Coronary artery (tissue), 2 donors: Measurements from ENCODE around the gene OXER1.

Experiments used
- DNase-seq: peaks from one replicate; pipeline ENCODE4 v3.0.0-alpha.2; 2017; ENCODE audit warnings: low spot score
- H3K27ac ChIP-seq, 2 donors: fragments of 200-600 bp; sonication (generic); one replicate each; pipeline ENCODE4 v1.5.1; 2016 to 2019
- H3K4me3 ChIP-seq: fragments of 200-600 bp; sonication (generic); 2 replicates; pipeline ENCODE4 v1.5.1; 2016; ENCODE audit warnings: mild to moderate bottlenecking, moderate library complexity
- CTCF ChIP-seq: fragments of 200-600 bp; sonication (generic); IDR thresholded peaks from one replicate; pipeline ENCODE4 v1.5.1; 2019; ENCODE audit warnings: antibody characterized with exemption

OXER1 gene

GRCh38 chr2:42764096-42764495 is at the start of gene OXER1:
OXER1 (minus strand) TSS chr2:42764135; CDS start chr2:42764062, 73 bp downstream.
- DNase-seq = no peak
- no peak for TF ChIP-seq CTCF
- no peak within 1 kb of the TSS for H3K4me3 ChIP-seq
- no peak within 1 kb of the TSS for H3K27ac ChIP-seq

DNA sequence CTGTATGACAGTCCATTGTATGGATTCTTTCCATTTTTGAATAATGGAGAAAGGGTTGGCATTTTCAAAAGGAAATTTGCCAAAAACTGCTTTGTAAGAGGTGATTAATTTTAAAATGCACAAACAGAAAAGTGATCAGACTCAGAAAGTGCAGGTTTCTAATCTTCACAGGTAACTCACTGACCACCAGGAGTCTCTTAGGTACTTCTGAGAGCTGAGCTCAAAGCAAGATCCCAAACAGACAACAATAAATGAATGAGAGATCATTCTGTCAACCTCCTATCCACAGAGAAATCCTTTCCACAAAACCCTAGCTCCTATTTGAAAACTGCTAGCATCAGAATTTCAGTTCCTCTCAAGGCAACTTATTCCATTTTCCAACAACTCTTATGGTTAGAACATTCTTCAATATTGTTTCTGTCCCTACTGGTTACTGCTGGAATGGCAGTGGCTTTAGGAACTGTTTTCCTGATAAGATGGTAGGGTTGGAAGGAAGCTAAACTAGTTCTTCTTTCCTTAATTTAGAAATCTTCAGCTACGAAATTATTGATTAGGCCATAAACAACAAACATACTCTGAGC is 49.1 kb upstream of the OXER1 start:
- no peak for TF ChIP-seq CTCF
- DNase-seq = no peak
- no peak overlapping the region for H3K4me3 ChIP-seq
- no peak overlapping the region for H3K27ac ChIP-seq

- H3K27ac ChIP-seq = peak overlapping the region; percentile 99
- peak overlapping the region; percentile 87 for H3K4me3 ChIP-seq
- no peak for TF ChIP-seq CTCF
- peak; percentile 88 for DNase-seq
Measured at GRCh38 chr2:42810971-42811811, 47.3 kb upstream of the OXER1 start.

DNA sequence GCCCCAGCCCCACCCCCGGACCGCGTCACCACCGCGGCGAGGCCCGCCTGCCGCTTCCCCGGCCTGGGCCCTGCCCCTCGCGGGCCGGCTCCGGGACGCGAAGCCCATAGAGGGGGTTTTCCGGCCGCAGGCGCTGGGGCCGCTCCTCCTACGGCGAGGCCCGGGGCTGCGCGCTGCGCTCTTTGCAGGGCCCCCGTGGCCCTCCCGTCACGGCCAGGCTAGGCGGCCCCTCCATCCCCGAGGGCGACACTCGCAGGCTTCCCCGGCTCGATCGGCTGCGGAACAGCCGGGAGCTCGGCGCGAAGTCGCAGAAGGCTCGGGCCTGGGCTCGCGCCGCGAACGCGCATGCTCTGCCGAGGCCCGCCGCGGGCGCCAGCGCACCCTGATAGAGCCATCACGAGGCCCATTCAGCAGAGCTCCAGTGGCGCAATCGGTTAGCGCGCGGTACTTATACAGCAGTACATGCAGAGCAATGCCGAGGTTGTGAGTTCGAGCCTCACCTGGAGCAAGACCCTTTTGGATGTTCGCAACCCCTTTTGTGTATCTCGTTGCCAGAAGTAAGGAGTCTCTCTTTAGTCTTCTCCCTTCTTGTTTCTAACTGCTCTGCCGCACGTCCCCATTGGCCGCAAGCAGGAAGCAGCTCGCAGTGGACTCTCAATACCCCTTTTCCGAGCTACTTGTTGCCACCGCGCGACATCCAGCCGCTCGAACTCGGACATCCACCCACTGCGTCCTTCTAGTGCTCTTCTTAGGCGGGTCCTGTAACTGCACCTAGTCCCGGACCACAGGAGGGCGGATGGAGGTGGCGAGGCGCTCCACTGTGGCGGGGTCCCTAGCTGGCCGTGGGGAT is 46.4 kb upstream of the OXER1 start:
- no peak for TF ChIP-seq CTCF
- Histone ChIP-seq H3K4me3 (peak overlapping the region; percentile 87), H3K27ac (peak overlapping the region; percentile 99)
- DNase-seq = peak; percentile 97

GRCh38 chr2:42809819-42810120 is 45.8 kb upstream of the OXER1 start:
- TF ChIP-seq CTCF = no peak
- peak overlapping the region; percentile 99 for H3K27ac ChIP-seq
- peak; percentile 94 for DNase-seq

GRCh38 chr2:42809131-42809818 is 45.3 kb upstream of the OXER1 start:
- no peak for DNase-seq
- Histone ChIP-seq H3K4me3 (peak overlapping the region; percentile 87), H3K27ac (peak overlapping the region; percentile 99)
- TF ChIP-seq CTCF = no peak

More at GRCh38 chr2:42809819-42810120, 45.8 kb upstream of the OXER1 start:
- H3K4me3 ChIP-seq = peak overlapping the region; percentile 87
